Fibroblast of lung (primary cell): Measurements from ENCODE around the gene MRPL24. TPM values are rescaled to one million over a fixed set of nuclear protein-coding genes. Genes with fewer than 3 reads are reported as not detected.

Source experiments
- DNase-seq, 2 donors: peaks; one replicate each; pipeline versions ENCODE4 v3.0.0 to v3.0.0-alpha.2; 2010; ENCODE audit warnings: low read depth in 2 of 2
- H2AFZ ChIP-seq: 2 replicates; pipeline ENCODE4 v1.5.1; 2012; ENCODE audit warnings: low read length, control low read depth, inconsistent platforms
- H3K27ac ChIP-seq: 2 replicates; pipeline ENCODE4 v1.5.1; 2011; ENCODE audit warnings: low read length, control low read depth; ENCODE audit not compliant: insufficient read depth
- H3K27me3 ChIP-seq: 2 replicates; pipeline ENCODE4 v1.5.1; 2011; ENCODE audit warnings: mild to moderate bottlenecking, low read length; ENCODE audit not compliant: control insufficient read depth, insufficient read depth
- H3K36me3 ChIP-seq: 2 replicates; pipeline ENCODE4 v1.5.1; 2011; ENCODE audit warnings: low read length; ENCODE audit not compliant: control insufficient read depth, insufficient read depth
- H3K4me1 ChIP-seq: 2 replicates; pipeline ENCODE4 v1.5.1; 2011; ENCODE audit warnings: low read length; ENCODE audit not compliant: control insufficient read depth, insufficient read depth; ENCODE audit errors: extremely low read depth
- H3K4me2 ChIP-seq: 2 replicates; pipeline ENCODE4 v1.5.1; 2011; ENCODE audit warnings: low read length, control low read depth; ENCODE audit not compliant: insufficient read depth; ENCODE audit errors: extremely low read depth
- H3K4me3 ChIP-seq, 4 experiments: fragments of 200-600 bp in 1 of 4; sonication (generic) in 1 of 4; replicated peaks in 1 of 4; 2 replicates each; pipeline ENCODE4 v1.5.1; 2011 to 2016; ENCODE audit warnings: low read length in 4 of 4, low read depth in 3 of 4, mild to moderate bottlenecking in 3 of 4, control low read depth in 2 of 4, inconsistent platforms in 1 of 4, mixed read lengths in 1 of 4; ENCODE audit not compliant: insufficient read depth in 1 of 4; ENCODE audit errors: control extremely low read depth in 1 of 4
- H3K79me2 ChIP-seq: 2 replicates; pipeline ENCODE4 v1.5.1; 2012; ENCODE audit warnings: mild to moderate bottlenecking, low read length, inconsistent platforms; ENCODE audit not compliant: control insufficient read depth, insufficient read depth
- H3K9ac ChIP-seq: 2 replicates; pipeline ENCODE4 v1.5.1; 2011; ENCODE audit warnings: mild to moderate bottlenecking, low read length, control low read depth; ENCODE audit not compliant: insufficient read depth
- H3K9me3 ChIP-seq: 2 replicates; pipeline ENCODE4 v1.5.1; 2012; ENCODE audit warnings: low read depth, low read length; ENCODE audit not compliant: control insufficient read depth, insufficient read depth
- H4K20me1 ChIP-seq: 2 replicates; pipeline ENCODE4 v1.5.1; 2011; ENCODE audit warnings: low read length; ENCODE audit not compliant: control insufficient read depth, insufficient read depth; ENCODE audit errors: extremely low read depth
- CTCF ChIP-seq, 2 donors: IDR thresholded peaks in 1 of 2; conservative IDR thresholded peaks in 1 of 2; 1 replicate in 1 of 2; 2 replicates in 1 of 2; pipeline ENCODE4 v1.5.1; 2011 to 2012; ENCODE audit warnings: low read length in 2 of 2, control low read depth in 1 of 2, inconsistent platforms in 1 of 2, low read depth in 1 of 2, mild to moderate bottlenecking in 1 of 2
- EZH2 ChIP-seq: IDR thresholded peaks from 2 replicates; pipeline ENCODE4 v1.5.1; 2012; ENCODE audit warnings: low read length, control low read depth, mild to moderate bottlenecking; ENCODE audit errors: missing control alignments
- polyA plus RNA-seq, 2 donors: library from polyadenylated mRNA; depleted of rRNA in 1 of 2; stranded (reverse) in 1 of 2; unstranded in 1 of 2; fragments of >200 nt; gene quantifications; 2 replicates each; pipeline ENCODE4 v1.2.1, GENCODE V29; 2011 to 2012; ENCODE audit warnings: missing spikeins in 1 of 2
- total RNA-seq: library from RNA; depleted of rRNA; stranded (reverse); fragments of >200 nt; gene quantifications from 2 replicates; pipeline ENCODE4 v1.2.1, GENCODE V29; 2014

Gene MRPL24
- total and polyA plus RNA-seq, 2 donors (not counting 1 experiment from before 2014, with no cell fraction given), result 58.8 to 67.2 TPM

- no peak for TF ChIP-seq EZH2
- TF ChIP-seq CTCF (conservative IDR thresholded peaks at IDR 0.05 in 1 of 2, IDR thresholded peaks at IDR 0.05 in 1 of 2; ENCODE audit: low read depth in 1 of 2, low read length in 2 of 2), result no peak
- H3K27me3 ChIP-seq, result no peaks in the 10 kb centered on the region
- H3K79me2 ChIP-seq, result no peaks in the 10 kb centered on the region
- DNase-seq, result no peak
- no peak overlapping the region for H3K27ac ChIP-seq
- no peak overlapping the region for H3K4me2 ChIP-seq
- H3K4me3 ChIP-seq, result no peak overlapping the region
- H3K9me3 ChIP-seq, result no peaks in the 10 kb centered on the region
- H3K9ac ChIP-seq, result no peak overlapping the region
- peaks cover 15% of the 10 kb centered on the region for H3K4me1 ChIP-seq
- H3K36me3 ChIP-seq, result no peaks in the 10 kb centered on the region
- no peak overlapping the region for H2AFZ ChIP-seq
- no peaks in the 10 kb centered on the region for H4K20me1 ChIP-seq
These were observed 50.2 kb downstream of the MRPL24 start for GRCh38 chr1:156690675-156691036.

GRCh38 chr1:156689953-156690674 lies 50.8 kb downstream of the MRPL24 start:
- Histone ChIP-seq H3K4me2 (peak overlapping the region; percentile 93), H3K27ac (no peak overlapping the region), H3K27me3 (no peaks in the 10 kb centered on the region), H3K9me3 (no peaks in the 10 kb centered on the region), H3K4me1 (peaks cover 15% of the 10 kb centered on the region), H3K36me3 (no peaks in the 10 kb centered on the region), H3K4me3 (peak overlapping the region in 3 of 4 experiments; percentile 22 to 49 (median 25)), H4K20me1 (no peaks in the 10 kb centered on the region), H3K79me2 (no peaks in the 10 kb centered on the region), H3K9ac (no peak overlapping the region), H2AFZ (no peak overlapping the region)
- TF ChIP-seq EZH2, result no peak
- no peak for TF ChIP-seq CTCF (conservative IDR thresholded peaks at IDR 0.05 in 1 of 2, IDR thresholded peaks at IDR 0.05 in 1 of 2; ENCODE audit: low read depth in 1 of 2, low read length in 2 of 2)
- DNase-seq, result peak in 1 of 2 donors; percentile 44

- Histone ChIP-seq H3K27ac (no peak overlapping the region), H2AFZ (peak overlapping the region; percentile 82), H3K4me3 (peak overlapping the region; percentile 34 to 49 (median 38)), H3K79me2 (no peaks in the 10 kb centered on the region), H3K4me2 (peak overlapping the region; percentile 93), H3K4me1 (peaks cover 15% of the 10 kb centered on the region), H3K9me3 (no peaks in the 10 kb centered on the region), H4K20me1 (no peaks in the 10 kb centered on the region), H3K36me3 (no peaks in the 10 kb centered on the region), H3K9ac (peak overlapping the region; percentile 13), H3K27me3 (no peaks in the 10 kb centered on the region)
- no peak for TF ChIP-seq EZH2
- TF ChIP-seq CTCF (conservative IDR thresholded peaks at IDR 0.05 in 1 of 2, IDR thresholded peaks at IDR 0.05 in 1 of 2; ENCODE audit: low read depth in 1 of 2, low read length in 2 of 2), result peak; percentile 95
- DNase-seq, result peak; percentile 78 to 83
These were observed 51.6 kb downstream of the MRPL24 start for GRCh38 chr1:156689035-156689952.
